Measurements from ENCODE around the gene DYNC1I1. TPM values are rescaled to one million over a fixed set of nuclear protein-coding genes. Genes with fewer than 3 reads are reported as not detected.

DYNC1I1 gene
- total RNA-seq, 1 experiment from 2014 or later, result 3.2 TPM

- Histone ChIP-seq H3K14ac (ENCODE audit: insufficient read depth, low read length) (no peak overlapping the region), H3K4me2 (ENCODE audit: insufficient read depth, insufficient read length, low read length) (no peak overlapping the region), H3K79me1 (ENCODE audit: insufficient read depth, low read depth, low read length, poor library complexity, severe bottlenecking) (no peaks in the 10 kb centered on the region), H3K4me1 (ENCODE audit: insufficient read depth, low read length) (no peaks in the 10 kb centered on the region; the same call in 1 of the 2 replicates), H3K79me2 (ENCODE audit: insufficient read depth, low read length) (no peaks in the 10 kb centered on the region), H3K9ac (ENCODE audit: extremely low read depth, insufficient read length, low read length) (no peak overlapping the region), H2BK120ac (ENCODE audit: low read depth, low read length, poor library complexity, severe bottlenecking) (no peak overlapping the region), H2BK20ac (ENCODE audit: low read depth, low read length, poor library complexity, severe bottlenecking) (no peak overlapping the region), H3T11ph (ENCODE audit: low read length) (no peak overlapping the region), H2BK5ac (ENCODE audit: insufficient read length, low read length) (no peak overlapping the region), H2BK12ac (ENCODE audit: insufficient read length, low read depth, low read length) (no peak overlapping the region), H3K27me3 (ENCODE audit: insufficient read depth, low read length) (no peaks in the 10 kb centered on the region), H2AFZ (ENCODE audit: low read length) (no peak overlapping the region), H3K23ac (ENCODE audit: insufficient read length, low read depth, low read length) (no peak overlapping the region), H2BK15ac (ENCODE audit: low read depth, low read length) (no peak overlapping the region), H4K8ac (replicated peaks; ENCODE audit: insufficient read length, low read depth, low read length) (no peak overlapping the region), H3K18ac (ENCODE audit: insufficient read length, low read depth, low read length) (no peak overlapping the region), H3K9me3 (ENCODE audit: control insufficient read depth, low read depth, low read length) (no peaks in the 10 kb centered on the region), H3K56ac (ENCODE audit: insufficient read length, low read depth, low read length) (no peak overlapping the region), H2AK5ac (ENCODE audit: insufficient read length, low read length) (no peak overlapping the region), H3K4ac (ENCODE audit: low read depth, low read length) (no peak overlapping the region), H4K20me1 (ENCODE audit: control insufficient read depth, insufficient read depth, insufficient read length) (no peaks in the 10 kb centered on the region), H4K5ac (ENCODE audit: insufficient read length, low read depth, low read length) (no peak overlapping the region), H3K23me2 (ENCODE audit: insufficient read length, low read depth, low read length, poor library complexity, severe bottlenecking) (no peaks in the 10 kb centered on the region), H3K27ac (ENCODE audit: insufficient read length, low read depth, low read length) (no peak overlapping the region), H4K91ac (ENCODE audit: insufficient read length, low read depth, low read length) (no peak overlapping the region)
- Mint-ChIP-seq H3K27ac (peak overlapping the region in 1 of 3 experiments; percentile 45; a peak in 3 of 7 replicates), H3K36me3 (ENCODE audit: insufficient read depth in 1 of 3, low read depth in 3 of 3) (no peaks in the 10 kb centered on the region), H3K4me3 (no peak overlapping the region), H3K9me3 (no peaks in the 10 kb centered on the region), H3K27me3 (ENCODE audit: low read depth) (peaks cover 2% of the 10 kb centered on the region), H3K4me1 (peaks cover 18 to 19% of the 10 kb centered on the region in 2 experiments)
- no peak for DNase-seq
- TF ChIP-seq CTCF (conservative IDR thresholded peaks at IDR 0.05), result no peak
- WGBS (ENCODE audit: extremely low coverage, insufficient read length, low lambda C conversion rate), result no CpG with 5 or more reads among the region's 5 CpGs
These were observed 134.5 kb downstream of the DYNC1I1 start for GRCh38 chr7:95906851-95907250.
